OCI-M2 (cell line): ENCODE results near the gene PDCD11.
"Not testable (repeated sequence)": the region's sequence is repeated elsewhere in the genome, so short reads cannot be mapped to it uniquely, and the experiment has no call there.

Experiments
- DNase-seq: peaks from one replicate; lab custom pipeline; 2025; ENCODE audit not compliant: unreplicated experiment; lab: John Stamatoyannopoulos, UW

Gene PDCD11

GRCh38 chr10:103415581-103415980 lies 19.2 kb downstream of the PDCD11 start:
- no peak for DNase-seq

GRCh38 chr10:103416436-103417147 lies 20.2 kb downstream of the PDCD11 start:
- no peak for DNase-seq

- DNase-seq, result not testable (repeated sequence)
Observed at GRCh38 chr10:103417148-103417469, 20.7 kb downstream of the PDCD11 start.

- no peak for DNase-seq
Observed at GRCh38 chr10:103417601-103418000, 21.2 kb downstream of the PDCD11 start.

- no peak for DNase-seq
Observed at GRCh38 chr10:103419101-103419500, 22.7 kb downstream of the PDCD11 start.

GRCh38 chr10:103423748-103424147 lies 27.3 kb downstream of the PDCD11 start:
- no peak for DNase-seq

- DNase-seq, result no peak
Observed at GRCh38 chr10:103427866-103428265, 31.4 kb downstream of the PDCD11 start.

GRCh38 chr10:103428989-103429643 lies 32.7 kb downstream of the PDCD11 start:
- DNase-seq, result no peak

GRCh38 chr10:103429647-103430046 lies 33.2 kb downstream of the PDCD11 start:
- no peak for DNase-seq

- no peak for DNase-seq
Observed at GRCh38 chr10:103431902-103432301, 35.5 kb downstream of the PDCD11 start.

- no peak for DNase-seq
Observed at GRCh38 chr10:103433858-103434257, 37.4 kb downstream of the PDCD11 start.

GRCh38 chr10:103439776-103440175 lies 43.4 kb downstream of the PDCD11 start:
- no peak for DNase-seq

GRCh38 chr10:103440416-103440815 lies 44.0 kb downstream of the PDCD11 start:
- DNase-seq, result no peak

- no peak for DNase-seq
Observed at GRCh38 chr10:103441206-103441605, 44.8 kb downstream of the PDCD11 start.

- no peak for DNase-seq
Observed at GRCh38 chr10:103441611-103442010, 45.2 kb downstream of the PDCD11 start.

- no peak for DNase-seq
Observed at GRCh38 chr10:103442031-103442461, 45.6 kb downstream of the PDCD11 start.

- DNase-seq, result no peak
Observed at GRCh38 chr10:103443475-103444185, 47.2 kb downstream of the PDCD11 start.

- no peak for DNase-seq
Observed at GRCh38 chr10:103444478-103444877, 48.1 kb downstream of the PDCD11 start.

- no peak for DNase-seq
Observed at GRCh38 chr10:103445366-103445765, 48.9 kb downstream of the PDCD11 start.

GRCh38 chr10:103445767-103446567 lies 49.5 kb downstream of the PDCD11 start:
- no peak for DNase-seq

- DNase-seq, result no peak
Observed at GRCh38 chr10:103447187-103447586, 50.8 kb downstream of the PDCD11 start.
